Upper lobe of right lung (tissue), 1 donor: ENCODE results near the gene FGFR2. TPM values are rescaled to one million over a fixed set of nuclear protein-coding genes. Genes with fewer than 3 reads are reported as not detected.

ENCODE experiments used
- ATAC-seq: fragments of 200-7000 bp; cut with Tn5 transposase; one replicate; pipeline ENCODE4 v1.9.1; 2020; ENCODE audit warnings: mild to moderate bottlenecking, moderate library complexity
- DNase-seq: peaks from one replicate; pipeline ENCODE4 v3.0.0-alpha.2; 2020
- H3K27ac ChIP-seq: fragments of 200-600 bp; one replicate; pipeline ENCODE4 v1.8.0; 2022
- H3K27me3 ChIP-seq: fragments of 200-600 bp; one replicate; pipeline ENCODE4 v1.8.0; 2022; ENCODE audit warnings: mild to moderate bottlenecking
- H3K36me3 ChIP-seq: fragments of 200-600 bp; one replicate; pipeline ENCODE4 v1.8.0; 2022
- H3K4me1 ChIP-seq: fragments of 200-600 bp; one replicate; pipeline ENCODE4 v1.8.0; 2022
- H3K4me3 ChIP-seq: fragments of 200-600 bp; one replicate; pipeline ENCODE4 v1.8.0; 2022; ENCODE audit warnings: mild to moderate bottlenecking
- H3K9me3 ChIP-seq: fragments of 200-600 bp; one replicate; pipeline ENCODE4 v1.8.0; 2022
- CTCF ChIP-seq: fragments of 200-600 bp; IDR thresholded peaks from one replicate; pipeline ENCODE4 v1.8.0; 2022; ENCODE audit warnings: antibody characterized with exemption
- intact Hi-C: fragments of 100-400 bp; cut with DNase I; formaldehyde crosslinking; loops from one replicate; pipeline ENCODE4 v1.11.0; 2022
- total RNA-seq: library from RNA; stranded (reverse); fragmentation: NEBNext Ultra II Directional; extraction: Animal tissue kit (Norgen Biotek cat#: 25700); gene quantifications from one replicate; pipeline ENCODE4 v1.2.1, GENCODE V29; 2021
- donor health status: DM: no; HTN: yes; CAD: no; lungs with severe emphysema.

Gene FGFR2
- total RNA-seq, 1 donor from 2014 or later, result 58.7 TPM

- Histone ChIP-seq H3K4me3 (no peak overlapping the region), H3K36me3 (peaks cover 16% of the 10 kb centered on the region), H3K27ac (no peak overlapping the region), H3K9me3 (no peaks in the 10 kb centered on the region), H3K27me3 (no peaks in the 10 kb centered on the region), H3K4me1 (no peaks in the 10 kb centered on the region)
- no peak for TF ChIP-seq CTCF
- intact Hi-C loops, result no loop called here
- DNase-seq (no peak), ATAC-seq (no peak)
Measured at GRCh38 chr10:121536310-121536913, 61.8 kb downstream of the FGFR2 start.

- intact Hi-C loops, result no loop called here
- H3K27me3 ChIP-seq, result no peaks in the 10 kb centered on the region
- H3K4me1 ChIP-seq, result no peaks in the 10 kb centered on the region
- no peak for DNase-seq
- H3K4me3 ChIP-seq, result no peak overlapping the region
- H3K36me3 ChIP-seq, result peaks cover 16% of the 10 kb centered on the region
- TF ChIP-seq CTCF, result no peak
- H3K27ac ChIP-seq, result no peak overlapping the region
- no peak for ATAC-seq
- no peaks in the 10 kb centered on the region for H3K9me3 ChIP-seq
Measured at GRCh38 chr10:121535381-121535780, 62.9 kb downstream of the FGFR2 start.

- TF ChIP-seq CTCF, result no peak
- no peak for DNase-seq
- Histone ChIP-seq H3K36me3 (peaks cover 7% of the 10 kb centered on the region), H3K9me3 (no peaks in the 10 kb centered on the region), H3K4me3 (no peak overlapping the region), H3K4me1 (no peaks in the 10 kb centered on the region), H3K27me3 (no peaks in the 10 kb centered on the region), H3K27ac (no peak overlapping the region)
- intact Hi-C loops, result no loop called here
- ATAC-seq, result no peak
Measured at GRCh38 chr10:121532292-121532864, 65.9 kb downstream of the FGFR2 start.

GRCh38 chr10:121531830-121532178 is 66.4 kb downstream of the FGFR2 start:
- intact Hi-C loops, result no loop called here
- no peaks in the 10 kb centered on the region for H3K9me3 ChIP-seq
- no peak for DNase-seq
- H3K36me3 ChIP-seq, result peaks cover under 1% of the 10 kb centered on the region
- H3K4me3 ChIP-seq, result no peak overlapping the region
- H3K27me3 ChIP-seq, result no peaks in the 10 kb centered on the region
- H3K27ac ChIP-seq, result no peak overlapping the region
- TF ChIP-seq CTCF, result no peak
- no peak for ATAC-seq
- H3K4me1 ChIP-seq, result no peaks in the 10 kb centered on the region

- no peak for TF ChIP-seq CTCF
- no peaks in the 10 kb centered on the region for H3K27me3 ChIP-seq
- no peak overlapping the region for H3K4me3 ChIP-seq
- no peak overlapping the region for H3K27ac ChIP-seq
- DNase-seq (no peak), ATAC-seq (no peak)
- H3K36me3 ChIP-seq, result no peaks in the 10 kb centered on the region
- no peaks in the 10 kb centered on the region for H3K9me3 ChIP-seq
- intact Hi-C loops, result no loop called here
- H3K4me1 ChIP-seq, result no peaks in the 10 kb centered on the region
Measured at GRCh38 chr10:121531076-121531829, 67.0 kb downstream of the FGFR2 start.
